ENCODE measurements around the gene CPPED1.

Gene CPPED1

DNA sequence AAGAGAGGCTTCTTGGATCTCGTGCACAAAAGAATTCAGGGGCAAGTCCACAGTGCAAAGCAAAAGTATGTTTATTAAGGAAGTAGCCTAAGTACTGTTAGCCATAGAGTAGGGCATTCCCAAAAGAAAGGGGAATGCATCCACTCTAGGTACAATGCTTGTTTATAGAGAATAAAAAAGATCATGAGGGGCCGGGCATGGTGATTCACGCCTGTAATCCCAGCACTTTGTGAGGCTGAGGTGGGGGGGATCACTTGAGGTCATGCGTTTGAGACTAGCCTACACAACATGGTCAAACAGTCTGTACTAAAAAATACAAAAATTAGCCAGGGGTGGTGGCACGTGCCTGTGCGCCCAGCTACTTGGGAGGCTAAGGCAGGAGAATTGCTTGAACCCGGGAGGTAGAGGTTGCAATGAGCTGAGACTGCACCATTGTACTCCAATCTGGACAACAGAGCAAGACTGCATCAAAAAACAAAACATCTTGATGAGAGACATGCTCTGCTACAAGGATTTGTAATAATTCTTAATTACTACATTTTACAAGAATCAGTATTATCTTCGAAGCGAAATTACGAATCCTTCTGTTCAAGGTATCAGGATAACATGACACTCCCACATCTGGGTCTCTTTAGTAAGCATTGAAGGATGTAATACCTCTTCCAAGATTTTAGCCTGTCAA lies 191.6 kb downstream of the CPPED1 start:
- DNase-seq (ENCODE audit: low read depth in 2 of 2, low spot score in 1 of 2) = no peak

DNA sequence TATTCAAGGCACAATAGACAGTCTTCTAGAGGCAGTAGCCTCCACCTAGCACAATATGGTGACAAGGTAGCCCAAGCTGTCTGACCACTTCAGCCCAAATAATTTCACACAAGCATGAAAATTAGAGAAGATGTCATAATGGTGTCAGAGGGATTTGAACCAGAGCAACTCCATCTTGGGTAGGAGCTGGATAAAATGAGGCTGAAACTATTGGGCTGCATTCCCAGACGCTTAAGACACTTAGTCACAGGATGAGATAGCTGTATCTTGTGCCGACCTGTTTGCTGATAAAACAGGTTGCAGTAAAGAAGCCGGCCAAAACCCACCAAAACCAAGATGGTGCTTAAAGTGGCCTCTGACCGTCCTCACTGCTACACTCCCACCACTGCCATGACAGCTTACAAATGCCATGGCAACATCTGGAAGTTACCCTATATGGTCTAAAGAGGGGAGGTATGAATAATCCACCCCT lies 192.6 kb downstream of the CPPED1 start:
- DNase-seq (ENCODE audit: low read depth in 2 of 2, low spot score in 1 of 2) = no peak

DNA sequence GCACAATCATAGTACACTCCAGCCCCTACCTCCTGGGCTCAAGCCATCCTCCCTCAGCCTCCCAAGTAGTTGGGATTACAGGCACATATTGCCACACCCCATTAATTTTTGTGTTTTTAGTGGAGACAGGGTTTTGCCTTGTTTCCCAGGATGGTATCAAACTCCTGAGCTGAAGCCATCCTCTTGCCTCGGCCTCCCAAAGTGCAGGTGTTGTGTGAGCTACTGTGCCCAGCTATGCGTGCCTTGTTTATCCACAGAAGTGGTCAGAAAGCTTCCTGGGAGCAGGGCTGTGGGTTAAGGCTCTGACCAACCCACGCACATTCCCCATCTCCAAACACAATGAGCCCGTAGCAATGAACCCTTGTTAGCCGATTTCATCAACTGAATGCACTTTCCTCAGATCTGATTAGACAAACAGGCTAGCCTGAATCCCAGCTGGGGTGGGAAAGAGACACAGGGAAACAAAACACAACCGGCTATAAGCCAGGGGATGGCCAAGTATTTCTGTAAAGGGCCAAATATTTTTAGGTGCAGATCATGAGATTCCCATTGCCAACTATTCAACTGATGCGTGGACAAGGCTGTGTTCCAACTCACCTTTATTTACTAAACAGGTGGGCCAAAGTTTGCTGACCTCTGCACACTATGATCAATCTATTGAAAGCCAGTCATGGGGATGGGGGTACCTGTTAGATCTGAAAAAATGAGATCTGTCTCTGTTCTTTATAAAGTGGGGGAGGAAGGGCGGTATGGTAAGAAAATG lies 193.6 kb downstream of the CPPED1 start:
- DNase-seq (ENCODE audit: low read depth in 2 of 2, low spot score in 1 of 2) = no peak

Data from stimulated activated CD8-positive, alpha-beta memory T cell treated with anti-CD3 and anti-CD28 coated beads, Interleukin-4, amount 100 ng/mL, for 4 hours (primary cell).